ENCODE results near the gene SLC35G3. TPM values are rescaled to one million over a fixed set of nuclear protein-coding genes. Genes with fewer than 3 reads are reported as not detected.
"Not testable (repeated sequence)": the region's sequence is repeated elsewhere in the genome, so short reads cannot be mapped to it uniquely, and the experiment has no call there.

SLC35G3 gene
- total and polyA plus RNA-seq, 2 of the 4 experiments (the other 2 are of a cell fraction), result not detected

- not testable (repeated sequence) for H2BK120ac ChIP-seq (ENCODE audit: low read depth, low read length); H3K36me3 ChIP-seq (ENCODE audit: control insufficient read depth, insufficient read depth, low read length)
Measured at GRCh38 chr17:35179379-35179778, 14.8 kb downstream of the SLC35G3 start.

More at GRCh38 chr17:35179379-35179778, 14.8 kb downstream of the SLC35G3 start:
- H2AK9ac ChIP-seq (replicated peaks; ENCODE audit: low read depth, low read length, poor library complexity); H3K56ac ChIP-seq (ENCODE audit: extremely low read depth, insufficient read depth, low read length); CTCF ChIA-PET; H2BK15ac ChIP-seq (ENCODE audit: low read depth, low read length); H4K20me1 ChIP-seq (ENCODE audit: insufficient read depth, low read length); ATAC-seq (ENCODE audit: low read depth); H3K9me1 ChIP-seq (ENCODE audit: insufficient read depth, low read length); BruUV-seq (replicated peaks); H3K4me2 ChIP-seq (ENCODE audit: low read depth, low read length); H4K5ac ChIP-seq (ENCODE audit: low read depth, low read length); H2BK20ac ChIP-seq (ENCODE audit: low read depth, low read length); in situ Hi-C loops (cut with MboI; ENCODE audit: low sequenced_read_pairs); H3K4me3 ChIP-seq (ENCODE audit: insufficient read depth, low read depth, low read length); H4K91ac ChIP-seq (ENCODE audit: insufficient read depth, low read depth, low read length); H2BK5ac ChIP-seq (ENCODE audit: low read depth, low read length, poor library complexity, severe bottlenecking); H3K23ac ChIP-seq (ENCODE audit: low read depth, low read length); H3K9me3 ChIP-seq (ENCODE audit: control insufficient read depth, insufficient read depth, low read length); H3K14ac ChIP-seq (replicated peaks; ENCODE audit: low read depth, low read length); DNase-seq; H3K27me3 ChIP-seq (ENCODE audit: control insufficient read depth, insufficient read depth, low read length); H3K27ac ChIP-seq (ENCODE audit: insufficient read depth, low read length); H2AFZ ChIP-seq (replicated peaks; ENCODE audit: low read length, poor library complexity); H3K4me1 ChIP-seq (ENCODE audit: control insufficient read depth, insufficient read depth, low read length); H3K18ac ChIP-seq (ENCODE audit: low read depth, low read length); H3K4ac ChIP-seq (ENCODE audit: low read depth, low read length); H4K8ac ChIP-seq (ENCODE audit: low read depth in 2 of 2, low read length in 2 of 2); H3K9ac ChIP-seq (ENCODE audit: low read depth, low read length); H3K79me1 ChIP-seq (ENCODE audit: low read depth in 1 of 2, low read length in 2 of 2); POLR2A ChIA-PET (ENCODE audit: unreplicated experiment); H2AK5ac ChIP-seq (ENCODE audit: low read depth, low read length): not testable (repeated sequence)
- dilution Hi-C loops (cut with HindIII; ENCODE audit: low sequenced_read_pairs, unreplicated experiment) (loop anchor here (25.0 kb wide), 1 partner anchor 358 kb away; the partner anchor contains the start of gene SLFN12L), intact Hi-C loops (cut with micrococcal nuclease) (loop anchor here (10.0 kb wide), 1 partner anchor 255 kb away; the partner anchor contains the start of gene SLFN12)
- 100% methylated on average over 1 of the region's 5 CpGs; no CpG with 5 or more reads in 1 of the 2 experiments for WGBS, 2 experiments (ENCODE audit: extremely low coverage in 2 of 2, insufficient read length in 1 of 2)
